Mesenchymal stem cell (in vitro differentiated cells and primary cell): ENCODE measurements around the gene CCL15.

ENCODE experiments used
- DNase-seq: peaks from one replicate; pipeline ENCODE4 v3.0.0-alpha.2; 2013
- H2AFZ ChIP-seq: one replicate; pipeline ENCODE4 v1.6.1; 2013; ENCODE audit warnings: low read depth, mild to moderate bottlenecking, control low read depth, inconsistent platforms, low read length, moderate library complexity
- H2AK5ac ChIP-seq: 2 replicates; pipeline ENCODE4 v1.6.1; 2013; ENCODE audit warnings: low read length, moderate library complexity, mild to moderate bottlenecking, inconsistent platforms; ENCODE audit not compliant: severe bottlenecking
- H2BK120ac ChIP-seq: one replicate; pipeline ENCODE4 v1.6.1; 2013; ENCODE audit warnings: low read depth, mild to moderate bottlenecking, inconsistent platforms, low read length, moderate library complexity
- H2BK12ac ChIP-seq, 2 experiments: one replicate each; pipeline ENCODE4 v1.6.1; 2013; ENCODE audit warnings: inconsistent platforms in 2 of 2, low read length in 2 of 2, mild to moderate bottlenecking in 2 of 2, moderate library complexity in 2 of 2, control low read depth in 1 of 2
- H2BK15ac ChIP-seq: one replicate; pipeline ENCODE4 v1.6.1; 2013; ENCODE audit warnings: mild to moderate bottlenecking, low read depth, inconsistent platforms; ENCODE audit not compliant: poor library complexity, severe bottlenecking
- H2BK5ac ChIP-seq: 2 replicates; pipeline ENCODE4 v1.6.1; 2013; ENCODE audit warnings: low read depth, mild to moderate bottlenecking, low read length, control low read depth, inconsistent platforms; ENCODE audit not compliant: poor library complexity, severe bottlenecking
- H3K14ac ChIP-seq, 2 experiments: one replicate each; pipeline ENCODE4 v1.6.1; 2013; ENCODE audit warnings: inconsistent platforms in 2 of 2, low read length in 2 of 2, control low read depth in 1 of 2, mild to moderate bottlenecking in 1 of 2, moderate library complexity in 1 of 2
- H3K18ac ChIP-seq, 2 experiments: one replicate each; pipeline ENCODE4 v1.6.1; 2013; ENCODE audit warnings: inconsistent platforms in 2 of 2, low read length in 2 of 2, control low read depth in 1 of 2, low read depth in 1 of 2, mild to moderate bottlenecking in 1 of 2
- H3K23ac ChIP-seq, 2 experiments: one replicate each; pipeline ENCODE4 v1.6.1; 2013; ENCODE audit warnings: inconsistent platforms in 2 of 2, low read length in 2 of 2, mild to moderate bottlenecking in 2 of 2, moderate library complexity in 2 of 2, control low read depth in 1 of 2
- H3K27ac ChIP-seq: 2 replicates; pipeline ENCODE4 v1.5.1; 2013; ENCODE audit warnings: mild to moderate bottlenecking, moderate library complexity, low read length, control low read depth, inconsistent platforms; ENCODE audit not compliant: poor library complexity, severe bottlenecking
- H3K27me3 ChIP-seq, 2 experiments: 2 replicates each; pipeline versions ENCODE4 v1.6.1 to v1.7.0; 2013; ENCODE audit warnings: low read length in 2 of 2, mild to moderate bottlenecking in 2 of 2, moderate library complexity in 2 of 2, control low read depth in 1 of 2, inconsistent platforms in 1 of 2; ENCODE audit not compliant: control insufficient read depth in 1 of 2, insufficient read depth in 1 of 2
- H3K36me3 ChIP-seq, 2 experiments: 2 replicates each; pipeline versions ENCODE4 v1.6.1 to v1.7.0; 2013; ENCODE audit warnings: low read length in 2 of 2, control low read depth in 1 of 2, inconsistent platforms in 1 of 2, low read depth in 1 of 2, mild to moderate bottlenecking in 1 of 2; ENCODE audit not compliant: insufficient read depth in 2 of 2, control insufficient read depth in 1 of 2
- H3K4ac ChIP-seq, 2 experiments: one replicate each; pipeline ENCODE4 v1.6.1; 2013; ENCODE audit warnings: inconsistent platforms in 2 of 2, low read length in 2 of 2, mild to moderate bottlenecking in 2 of 2, moderate library complexity in 2 of 2, control low read depth in 1 of 2, low read depth in 1 of 2
- H3K4me1 ChIP-seq: 2 replicates; pipeline ENCODE4 v1.6.1; 2013; ENCODE audit warnings: low read depth, low read length, control low read depth; ENCODE audit not compliant: control insufficient read depth, insufficient read depth
- H3K4me2 ChIP-seq: 2 replicates; pipeline ENCODE4 v1.6.1; 2013; ENCODE audit warnings: low read length, mild to moderate bottlenecking, inconsistent platforms; ENCODE audit not compliant: poor library complexity, severe bottlenecking
- H3K4me3 ChIP-seq, 2 experiments: 2 replicates each; pipeline versions ENCODE4 v1.5.1 to v1.7.0; 2013; ENCODE audit warnings: low read length in 2 of 2, mild to moderate bottlenecking in 2 of 2, control low read depth in 1 of 2, low read depth in 1 of 2; ENCODE audit not compliant: insufficient read depth in 1 of 2
- H3K79me1 ChIP-seq: replicated peaks from 2 replicates; pipeline ENCODE4 v1.6.1; 2013; ENCODE audit warnings: mild to moderate bottlenecking, control low read depth, low read length, inconsistent platforms; ENCODE audit not compliant: poor library complexity, severe bottlenecking
- H3K9ac ChIP-seq: 2 replicates; pipeline ENCODE4 v1.7.0; 2013; ENCODE audit warnings: mild to moderate bottlenecking, low read length, moderate library complexity
- H3K9me3 ChIP-seq: 2 replicates; pipeline ENCODE4 v1.7.0; 2013; ENCODE audit warnings: mild to moderate bottlenecking, low read length; ENCODE audit not compliant: control insufficient read depth
- H4K8ac ChIP-seq: one replicate; pipeline ENCODE4 v1.6.1; 2013; ENCODE audit warnings: inconsistent platforms, mild to moderate bottlenecking, low read length, moderate library complexity
- H4K91ac ChIP-seq: one replicate; pipeline ENCODE4 v1.6.1; 2013; ENCODE audit warnings: mild to moderate bottlenecking, low read length, inconsistent platforms
- WGBS: methylation state at CpG from one replicate; pipeline ENCODE4 v1.1.7; 2013; ENCODE audit warnings: mixed read lengths; 5-methylcytosine and 5-hydroxymethylcytosine counted together

Gene CCL15

DNA sequence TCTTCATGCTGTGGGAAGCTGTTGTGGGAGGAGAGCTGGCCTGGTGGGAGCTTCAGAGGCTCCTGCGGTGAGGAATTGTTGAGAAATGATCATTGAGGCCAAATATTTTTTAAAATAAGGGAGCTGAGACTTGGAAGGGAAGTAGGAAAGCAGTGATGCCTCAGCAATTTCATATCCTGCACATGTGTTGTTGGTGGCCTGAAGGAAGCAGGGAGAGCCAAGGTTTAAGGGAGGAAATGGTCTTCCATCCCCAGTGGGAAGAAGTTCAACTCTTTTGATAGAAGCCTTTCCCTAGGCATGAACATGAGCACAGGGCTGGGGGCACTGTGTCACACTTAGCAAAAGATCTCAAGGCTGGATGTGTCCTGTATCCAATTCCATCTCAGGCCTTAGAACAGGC lies 14.7 kb downstream of the CCL15 start, which contains the start of gene CCL14:
Gene CCL14 (minus strand): TSS at position 87 of the 400 bp plus-strand sequence. CDS start 80 bp downstream, at position 7.
- Histone ChIP-seq H2BK15ac (no peak within 1 kb of the TSS), H3K9ac (no peak within 1 kb of the TSS), H2BK5ac (no peak within 1 kb of the TSS), H2BK12ac (no peak within 1 kb of the TSS), H3K9me3 (no peaks in the 10 kb centered on the region), H3K18ac (no peak within 1 kb of the TSS), H3K4ac (no peak within 1 kb of the TSS), H3K27ac (no peak within 1 kb of the TSS), H4K8ac (no peak within 1 kb of the TSS), H3K36me3 (no peaks in the 10 kb centered on the region), H3K14ac (no peak within 1 kb of the TSS), H3K4me3 (no peak within 1 kb of the TSS), H2BK120ac (no peak within 1 kb of the TSS), H3K27me3 (peaks cover 0 to 21% of the 10 kb centered on the region in 2 experiments), H4K91ac (no peak within 1 kb of the TSS), H2AFZ (no peak within 1 kb of the TSS), H3K23ac (no peak within 1 kb of the TSS), H2AK5ac (no peak within 1 kb of the TSS), H3K4me2 (no peak within 1 kb of the TSS), H3K4me1 (no peaks in the 10 kb centered on the region), H3K79me1 (no peaks in the 10 kb centered on the region)
- WGBS: 68% methylated on average over 1 of the region's 1 CpG
- DNase-seq: no peak

DNA sequence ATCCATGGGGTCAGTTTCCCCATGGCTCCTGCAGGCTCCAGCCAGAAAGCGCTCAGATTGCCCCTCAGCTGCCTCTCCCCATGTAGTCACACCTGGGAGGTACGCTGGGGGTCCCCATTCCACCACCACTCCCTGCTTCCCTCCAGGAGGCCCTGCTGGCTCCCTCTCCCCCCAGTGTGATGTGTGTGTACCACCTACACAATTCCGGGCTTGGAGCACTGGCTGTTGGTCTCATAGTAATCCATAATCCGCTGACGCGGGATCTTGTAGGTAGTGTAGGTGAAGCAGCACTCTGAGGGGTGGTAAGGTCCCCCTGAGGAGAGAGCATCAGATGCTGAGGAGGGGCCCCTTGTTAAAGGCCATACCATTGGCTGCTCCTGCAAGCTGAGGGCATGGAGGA lies 17.2 kb downstream of the CCL15 start:
- Histone ChIP-seq H2AFZ (no peak overlapping the region), H3K18ac (no peak overlapping the region), H3K4ac (no peak overlapping the region), H3K9me3 (no peaks in the 10 kb centered on the region), H3K4me1 (no peaks in the 10 kb centered on the region), H3K23ac (no peak overlapping the region), H4K91ac (no peak overlapping the region), H2BK12ac (no peak overlapping the region), H3K27ac (no peak overlapping the region), H3K14ac (no peak overlapping the region), H2BK120ac (no peak overlapping the region), H2AK5ac (no peak overlapping the region), H4K8ac (no peak overlapping the region), H3K79me1 (no peaks in the 10 kb centered on the region), H3K36me3 (no peaks in the 10 kb centered on the region), H2BK15ac (no peak overlapping the region), H3K9ac (no peak overlapping the region), H2BK5ac (no peak overlapping the region), H3K4me2 (no peak overlapping the region), H3K27me3 (peaks cover 0 to 35% of the 10 kb centered on the region in 2 experiments), H3K4me3 (no peak overlapping the region)
- 83% methylated on average over 6 of the region's 6 CpGs for WGBS
- no peak for DNase-seq

DNA sequence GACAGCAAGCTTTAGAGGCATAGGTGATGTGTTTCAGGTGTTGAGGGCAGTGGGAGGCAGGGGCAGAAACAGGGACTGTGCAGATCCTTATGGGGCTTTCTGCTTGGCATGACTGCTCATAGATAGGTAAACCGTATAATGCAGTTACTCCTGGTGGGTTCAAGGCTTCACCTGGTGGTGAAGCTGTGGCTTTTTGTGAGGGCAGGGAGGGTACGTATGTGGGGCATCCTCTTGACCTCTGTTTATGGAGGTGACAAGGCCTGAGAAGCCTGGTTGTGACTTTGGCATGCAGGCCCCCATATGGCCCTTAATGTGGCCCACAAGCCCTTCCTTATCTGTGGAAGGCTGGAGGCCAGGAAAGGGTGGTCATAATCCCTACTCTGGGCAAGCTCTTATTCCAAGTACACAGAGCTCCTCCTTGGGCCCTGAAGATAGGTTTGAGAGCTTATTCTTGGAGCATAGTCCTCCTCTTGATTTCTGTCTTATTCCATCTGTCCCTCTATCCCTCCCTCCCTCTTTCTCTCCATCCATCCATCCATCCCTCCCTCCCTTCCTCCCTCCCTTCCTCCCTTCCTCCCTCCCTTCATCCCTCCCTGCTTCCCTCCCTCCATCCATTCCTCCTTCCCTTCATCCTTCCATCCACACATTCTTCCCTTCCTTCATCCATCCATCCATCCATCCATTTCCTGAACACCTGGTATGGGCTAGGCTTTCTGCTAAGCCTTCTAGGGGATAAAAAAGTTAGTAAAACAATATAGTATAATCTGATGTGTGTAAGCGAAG lies 18.8 kb downstream of the CCL15 start:
- H2BK12ac ChIP-seq: no peak overlapping the region
- H3K4ac ChIP-seq: no peak overlapping the region
- H3K4me1 ChIP-seq: no peaks in the 10 kb centered on the region
- no peak overlapping the region for H2AFZ ChIP-seq
- H2BK5ac ChIP-seq: no peak overlapping the region
- H3K36me3 ChIP-seq: no peaks in the 10 kb centered on the region
- H3K79me1 ChIP-seq: no peaks in the 10 kb centered on the region
- no peak overlapping the region for H2BK15ac ChIP-seq
- no peak overlapping the region for H3K9ac ChIP-seq
- no peak overlapping the region for H3K14ac ChIP-seq
- DNase-seq: no peak
- H4K91ac ChIP-seq: no peak overlapping the region
- no peak overlapping the region for H3K23ac ChIP-seq
- H3K18ac ChIP-seq: no peak overlapping the region
- H2AK5ac ChIP-seq: no peak overlapping the region
- 88% methylated on average over 3 of the region's 3 CpGs for WGBS
- H3K4me2 ChIP-seq: no peak overlapping the region
- peaks cover 0 to 43% of the 10 kb centered on the region in 2 experiments for H3K27me3 ChIP-seq
- no peak overlapping the region for H3K4me3 ChIP-seq
- no peak overlapping the region for H2BK120ac ChIP-seq
- no peak overlapping the region for H3K27ac ChIP-seq
- no peaks in the 10 kb centered on the region for H3K9me3 ChIP-seq
- no peak overlapping the region for H4K8ac ChIP-seq

DNA sequence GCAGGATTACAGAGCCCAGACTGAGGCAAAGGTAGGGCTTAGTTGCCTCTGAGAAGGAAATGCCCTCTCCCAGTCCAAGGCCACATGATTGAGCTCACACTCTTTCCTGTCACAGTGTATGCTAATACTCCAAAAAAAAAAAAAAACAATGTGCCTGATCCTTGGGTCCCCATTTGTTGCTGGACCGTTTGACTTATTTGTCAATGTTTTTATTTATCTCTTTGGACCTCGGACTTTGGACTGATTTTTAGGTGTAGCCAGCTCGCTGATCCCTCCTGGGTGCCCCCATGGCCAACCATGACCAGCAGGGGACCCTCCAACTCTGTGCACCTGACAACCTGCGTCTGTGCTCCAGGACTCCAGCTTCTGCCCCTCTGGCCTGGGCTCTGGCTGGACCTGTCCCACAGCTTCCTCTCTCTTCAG lies 19.4 kb downstream of the CCL15 start:
- H3K14ac ChIP-seq: no peak overlapping the region
- H2BK12ac ChIP-seq: no peak overlapping the region
- H4K91ac ChIP-seq: no peak overlapping the region
- no peak overlapping the region for H2BK15ac ChIP-seq
- no peak overlapping the region for H3K27ac ChIP-seq
- H3K79me1 ChIP-seq: no peaks in the 10 kb centered on the region
- H2BK5ac ChIP-seq: no peak overlapping the region
- no peak overlapping the region for H3K23ac ChIP-seq
- H3K4me2 ChIP-seq: no peak overlapping the region
- H3K9me3 ChIP-seq: no peaks in the 10 kb centered on the region
- no peak overlapping the region for H3K9ac ChIP-seq
- H2BK120ac ChIP-seq: no peak overlapping the region
- H3K27me3 ChIP-seq: peaks cover 0 to 44% of the 10 kb centered on the region in 2 experiments
- H3K18ac ChIP-seq: no peak overlapping the region
- no peaks in the 10 kb centered on the region for H3K36me3 ChIP-seq
- H2AFZ ChIP-seq: no peak overlapping the region
- no peaks in the 10 kb centered on the region for H3K4me1 ChIP-seq
- H3K4ac ChIP-seq: no peak overlapping the region
- no peak overlapping the region for H2AK5ac ChIP-seq
- no peak overlapping the region for H4K8ac ChIP-seq
- H3K4me3 ChIP-seq: no peak overlapping the region
- 74% methylated on average over 4 of the region's 4 CpGs for WGBS
- no peak for DNase-seq
